Lower lobe of right lung (tissue), 2 donors: ENCODE results near the gene KCTD7. TPM values are rescaled to one million over a fixed set of nuclear protein-coding genes. Genes with fewer than 3 reads are reported as not detected.
"Not testable (repeated sequence)": the region's sequence is repeated elsewhere in the genome, so short reads cannot be mapped to it uniquely, and the experiment has no call there.

ENCODE experiments used
- ATAC-seq, 2 donors: fragments of 200-7000 bp; cut with Tn5 transposase; one replicate each; pipeline ENCODE4 v1.9.1; 2020 to 2022; ENCODE audit warnings: mild to moderate bottlenecking in 2 of 2, moderate library complexity in 2 of 2
- DNase-seq: peaks from one replicate; pipeline ENCODE4 v3.0.0-alpha.2; 2020
- H3K27ac ChIP-seq: fragments of 200-600 bp; one replicate; pipeline ENCODE4 v1.8.0; 2022
- H3K27me3 ChIP-seq: fragments of 200-600 bp; one replicate; pipeline ENCODE4 v1.8.0; 2022; ENCODE audit warnings: low read depth
- H3K36me3 ChIP-seq: fragments of 200-600 bp; one replicate; pipeline ENCODE4 v1.8.0; 2022; ENCODE audit warnings: mild to moderate bottlenecking
- H3K4me1 ChIP-seq: fragments of 200-600 bp; one replicate; pipeline ENCODE4 v1.8.0; 2022
- H3K4me3 ChIP-seq: fragments of 200-600 bp; one replicate; pipeline ENCODE4 v1.8.0; 2022; ENCODE audit warnings: mild to moderate bottlenecking
- H3K9me3 ChIP-seq: fragments of 200-600 bp; one replicate; pipeline ENCODE4 v1.8.0; 2022
- intact Hi-C: fragments of 100-400 bp; cut with DNase I; formaldehyde crosslinking; loops from one replicate; pipeline ENCODE4 v1.11.0; 2022
- total RNA-seq: library from RNA; stranded (reverse); fragmentation: NEBNext Ultra II Directional; extraction: Animal tissue kit (Norgen Biotek cat#: 25700); gene quantifications from one replicate; pipeline ENCODE4 v1.2.1, GENCODE V29; 2021
- TF ChIP-seq, protein P1 (sequence below): fragments of 200-600 bp; IDR thresholded peaks from one replicate; pipeline ENCODE4 v1.8.0; 2022; ENCODE audit warnings: antibody characterized with exemption, mild to moderate bottlenecking
- donor health status: DM: no; HTN: yes; CAD: no; lungs with severe emphysema.

Gene KCTD7
- total RNA-seq, 1 donor from 2014 or later = 12.6 TPM

- Histone ChIP-seq H3K36me3 (no peaks in the 10 kb centered on the region), H3K27ac (peak overlapping the region; percentile 100), H3K27me3 (no peaks in the 10 kb centered on the region), H3K4me3 (peak overlapping the region; percentile 78), H3K4me1 (peaks cover 20% of the 10 kb centered on the region), H3K9me3 (no peaks in the 10 kb centered on the region)
- TF ChIP-seq, protein P1, sequence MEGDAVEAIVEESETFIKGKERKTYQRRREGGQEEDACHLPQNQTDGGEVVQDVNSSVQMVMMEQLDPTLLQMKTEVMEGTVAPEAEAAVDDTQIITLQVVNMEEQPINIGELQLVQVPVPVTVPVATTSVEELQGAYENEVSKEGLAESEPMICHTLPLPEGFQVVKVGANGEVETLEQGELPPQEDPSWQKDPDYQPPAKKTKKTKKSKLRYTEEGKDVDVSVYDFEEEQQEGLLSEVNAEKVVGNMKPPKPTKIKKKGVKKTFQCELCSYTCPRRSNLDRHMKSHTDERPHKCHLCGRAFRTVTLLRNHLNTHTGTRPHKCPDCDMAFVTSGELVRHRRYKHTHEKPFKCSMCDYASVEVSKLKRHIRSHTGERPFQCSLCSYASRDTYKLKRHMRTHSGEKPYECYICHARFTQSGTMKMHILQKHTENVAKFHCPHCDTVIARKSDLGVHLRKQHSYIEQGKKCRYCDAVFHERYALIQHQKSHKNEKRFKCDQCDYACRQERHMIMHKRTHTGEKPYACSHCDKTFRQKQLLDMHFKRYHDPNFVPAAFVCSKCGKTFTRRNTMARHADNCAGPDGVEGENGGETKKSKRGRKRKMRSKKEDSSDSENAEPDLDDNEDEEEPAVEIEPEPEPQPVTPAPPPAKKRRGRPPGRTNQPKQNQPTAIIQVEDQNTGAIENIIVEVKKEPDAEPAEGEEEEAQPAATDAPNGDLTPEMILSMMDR = no peak
- DNase-seq = peak; percentile 99
- peak; percentile 98 for ATAC-seq
- intact Hi-C loops = no loop called here
Observed at GRCh38 chr7:66654275-66655112, 25.8 kb downstream of the KCTD7 start.

DNA sequence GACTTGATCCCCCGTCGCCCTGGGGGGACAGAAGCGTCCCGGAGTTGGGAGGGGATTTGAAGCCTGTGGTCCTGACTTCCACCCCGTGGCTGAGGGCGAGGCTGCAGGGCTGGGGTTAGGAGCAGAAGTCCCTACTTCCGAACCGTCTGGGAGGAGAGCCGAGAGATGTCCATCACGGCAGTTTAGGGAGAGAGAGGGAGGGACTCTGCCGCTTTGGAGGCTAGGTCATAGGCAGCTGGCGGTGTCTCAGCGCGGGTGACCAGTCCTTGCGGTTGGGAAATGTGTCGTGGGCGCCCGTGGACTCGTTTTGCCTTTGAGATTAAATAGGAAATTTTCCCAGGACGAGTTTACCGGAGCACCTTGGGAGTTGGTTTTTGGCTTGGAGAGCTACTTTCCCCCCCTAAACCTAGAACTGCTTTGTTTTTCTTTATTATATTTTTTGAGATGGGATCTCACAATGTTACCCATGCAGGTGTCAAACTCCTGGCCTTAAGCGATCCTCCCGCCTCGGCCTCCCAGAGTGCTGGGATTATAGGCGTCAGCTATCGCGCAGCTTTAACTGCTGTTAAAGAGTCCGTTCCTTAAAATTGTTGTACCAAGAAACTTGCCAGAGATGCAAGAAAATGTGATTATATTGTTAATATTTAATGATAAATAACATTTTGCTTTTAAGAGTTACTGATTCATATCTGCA lies 26.6 kb downstream of the KCTD7 start:
- H3K9me3 ChIP-seq, H3K36me3 ChIP-seq, intact Hi-C loops, H3K27me3 ChIP-seq: not testable (repeated sequence)
- Histone ChIP-seq H3K27ac (peak overlapping the region; percentile 100), H3K4me1 (peaks cover 20% of the 10 kb centered on the region), H3K4me3 (peak overlapping the region; percentile 78)
- peak; percentile 76 for DNase-seq
- peak; percentile 77 to 79 for ATAC-seq

- H3K27me3 ChIP-seq, H3K9me3 ChIP-seq, DNase-seq, H3K36me3 ChIP-seq, ATAC-seq, intact Hi-C loops: not testable (repeated sequence)
- peaks cover 20% of the 10 kb centered on the region for H3K4me1 ChIP-seq
- H3K4me3 ChIP-seq = peak overlapping the region; percentile 78
- H3K27ac ChIP-seq = peak overlapping the region; percentile 100
Observed at GRCh38 chr7:66655826-66656485, 27.3 kb downstream of the KCTD7 start.

DNA sequence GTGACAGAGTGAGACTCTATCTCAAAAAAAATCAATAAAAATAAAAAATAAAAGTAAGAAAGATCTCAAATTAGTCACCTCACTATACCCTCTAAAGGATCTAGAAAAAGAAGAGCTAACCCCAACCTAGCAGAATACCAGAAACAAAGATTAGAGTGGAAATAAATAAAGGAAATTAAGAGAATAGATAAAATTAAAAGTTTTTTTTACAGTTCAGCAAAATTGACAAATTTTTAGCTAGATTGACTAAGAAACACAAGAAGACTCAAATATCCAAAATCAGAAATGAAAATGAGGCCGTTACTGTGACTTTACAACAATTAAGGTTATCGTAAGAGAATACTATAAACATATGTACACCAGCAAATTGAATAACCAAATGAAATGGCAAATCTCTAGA lies 29.1 kb downstream of the KCTD7 start:
- Histone ChIP-seq H3K27ac (no peak overlapping the region), H3K27me3 (no peaks in the 10 kb centered on the region), H3K4me3 (no peak overlapping the region), H3K4me1 (peaks cover 20% of the 10 kb centered on the region), H3K9me3 (no peaks in the 10 kb centered on the region), H3K36me3 (no peaks in the 10 kb centered on the region)
- no peak for DNase-seq
- no peak for ATAC-seq
- intact Hi-C loops = no loop called here
- TF ChIP-seq, protein P1 = no peak

DNA sequence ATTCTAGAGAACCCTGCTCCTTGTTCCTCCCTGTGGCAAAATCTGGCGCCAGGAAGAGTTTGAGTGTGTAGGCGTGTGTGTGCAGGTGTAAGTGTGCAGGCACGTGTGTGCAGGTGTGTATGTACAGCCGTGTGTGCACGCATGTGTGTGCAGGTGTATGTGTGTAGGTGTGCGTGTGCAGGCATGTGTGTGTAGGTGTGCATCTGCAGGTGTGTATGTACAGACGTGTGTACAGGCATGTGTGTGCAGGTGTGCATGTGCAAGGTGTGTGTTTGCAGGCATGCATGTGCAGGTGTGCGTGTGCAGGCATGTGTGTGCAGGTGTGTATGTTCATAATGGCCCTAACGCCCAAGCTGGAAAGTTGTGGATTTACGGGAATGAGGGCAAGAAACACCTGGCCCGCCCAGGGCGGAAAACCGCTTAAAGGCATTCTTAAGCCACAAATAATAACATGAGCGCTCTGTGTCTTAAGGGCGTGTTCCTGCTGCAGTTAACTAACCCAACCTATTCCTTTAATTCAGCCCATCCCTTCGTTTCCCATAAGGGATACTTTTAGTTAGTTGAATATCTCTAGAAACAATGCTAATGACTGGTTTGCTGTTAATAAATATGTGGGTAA lies 34.1 kb downstream of the KCTD7 start:
- Histone ChIP-seq H3K4me1 (no peaks in the 10 kb centered on the region), H3K27ac (no peak overlapping the region), H3K9me3 (no peaks in the 10 kb centered on the region), H3K36me3 (no peaks in the 10 kb centered on the region), H3K4me3 (no peak overlapping the region), H3K27me3 (no peaks in the 10 kb centered on the region)
- intact Hi-C loops = no loop called here
- DNase-seq (no peak), ATAC-seq (no peak)
- TF ChIP-seq, protein P1 = no peak

DNA sequence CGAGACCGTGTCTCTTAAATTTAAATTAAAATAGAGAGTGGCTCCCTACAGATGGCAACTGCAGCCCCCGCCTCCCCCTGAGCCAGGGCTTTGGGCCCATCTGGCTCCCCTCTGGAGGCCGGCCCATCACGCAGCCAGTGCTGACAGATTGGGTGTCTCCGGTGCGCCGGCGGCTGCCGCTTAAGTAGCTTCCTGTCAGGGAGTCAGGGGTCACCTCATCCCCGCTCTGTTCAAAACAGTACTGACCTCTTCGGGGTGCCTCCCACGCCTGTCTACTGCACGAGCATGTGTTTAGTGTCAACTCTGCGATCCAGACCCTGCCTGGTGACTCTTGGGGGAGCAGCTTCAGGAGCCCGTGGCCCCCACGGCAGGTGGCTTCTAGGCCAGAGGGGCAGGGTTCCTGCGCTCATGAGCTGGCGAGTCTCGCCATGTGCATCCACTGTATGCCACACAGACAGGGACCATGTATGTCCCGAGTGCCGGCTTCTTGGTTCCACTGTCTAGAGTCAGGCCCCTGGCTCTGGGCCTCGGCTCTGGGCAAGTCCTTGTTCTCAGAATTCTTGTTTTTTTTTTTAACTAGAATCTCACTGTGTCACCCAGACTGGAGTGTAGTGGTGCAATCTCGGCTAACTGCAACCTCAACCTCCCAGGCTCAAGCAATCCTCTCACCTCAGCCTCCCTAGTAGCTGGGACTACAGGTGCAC lies 36.1 kb downstream of the KCTD7 start:
- Histone ChIP-seq H3K36me3 (no peaks in the 10 kb centered on the region), H3K9me3 (no peaks in the 10 kb centered on the region), H3K4me1 (no peaks in the 10 kb centered on the region), H3K4me3 (no peak overlapping the region), H3K27ac (no peak overlapping the region), H3K27me3 (no peaks in the 10 kb centered on the region)
- ATAC-seq (peak; percentile 10 to 20), DNase-seq (no peak)
- intact Hi-C loops = no loop called here
- TF ChIP-seq, protein P1 = no peak
